HEK293T (cell line): ENCODE results near the gene CAD.
"Not testable (repeated sequence)": the region's sequence is repeated elsewhere in the genome, so short reads cannot be mapped to it uniquely, and the experiment has no call there.

Source experiments
- CTCF ChIA-PET: fragments of 350-600 bp; formaldehyde crosslinking; extraction: SDS; loops from one replicate; lab custom pipeline; 2021; ENCODE audit warnings: antibody characterized with exemption, inconsistent platforms; lab: Yijun Ruan, JAX
- POLR2A ChIA-PET: fragments of 350-600 bp; formaldehyde crosslinking; extraction: SDS; loops from one replicate; lab custom pipeline; 2020; ENCODE audit warnings: antibody characterized with exemption, inconsistent platforms; lab: Yijun Ruan, JAX
- DNase-seq: peaks from one replicate; pipeline ENCODE4 v3.0.0; 2012; ENCODE audit warnings: mixed read lengths; ENCODE audit errors: extremely low spot score
- ARNT ChIP-seq: fragments of 450-650 bp; IDR thresholded peaks from 2 replicates; pipeline ENCODE4 v1.6.1; 2017; ENCODE audit warnings: mild to moderate bottlenecking
- BHLHE40 ChIP-seq: fragments of 450-650 bp; IDR thresholded peaks from 2 replicates; pipeline ENCODE4 v1.6.1; 2016; ENCODE audit warnings: mild to moderate bottlenecking, moderate library complexity, borderline replicate concordance
- CTBP1 ChIP-seq: fragments of 450-650 bp; IDR thresholded peaks from 2 replicates; pipeline ENCODE4 v1.6.1; 2016; ENCODE audit warnings: borderline replicate concordance
- ELF4 ChIP-seq: fragments of 450-650 bp; IDR thresholded peaks from 2 replicates; pipeline ENCODE4 v1.6.1; 2017; ENCODE audit warnings: antibody characterized with exemption
- FOXA1 ChIP-seq: fragments of 450-650 bp; IDR thresholded peaks from 2 replicates; pipeline ENCODE4 v1.6.1; 2016; ENCODE audit warnings: mild to moderate bottlenecking
- FOXK2 ChIP-seq: fragments of 450-650 bp; IDR thresholded peaks from 2 replicates; pipeline ENCODE4 v1.6.1; 2016; ENCODE audit warnings: mild to moderate bottlenecking
- FOXM1 ChIP-seq: fragments of 450-650 bp; IDR thresholded peaks from 2 replicates; pipeline ENCODE4 v1.6.1; 2017; ENCODE audit warnings: mild to moderate bottlenecking, borderline replicate concordance
- HDGF ChIP-seq: fragments of 450-650 bp; IDR thresholded peaks from 2 replicates; pipeline ENCODE4 v1.6.1; 2017; ENCODE audit warnings: antibody characterized with exemption, borderline replicate concordance
- L3MBTL2 ChIP-seq: fragments of 450-650 bp; conservative IDR thresholded peaks from 2 replicates; pipeline ENCODE4 v1.6.1; 2016; ENCODE audit warnings: mild to moderate bottlenecking
- LEF1 ChIP-seq: fragments of 450-650 bp; IDR thresholded peaks from 2 replicates; pipeline ENCODE4 v1.6.1; 2017; ENCODE audit warnings: mild to moderate bottlenecking, borderline replicate concordance
- NFRKB ChIP-seq: fragments of 450-650 bp; IDR thresholded peaks from 2 replicates; pipeline ENCODE4 v1.6.1; 2016; ENCODE audit warnings: mild to moderate bottlenecking, moderate library complexity
- PKNOX1 ChIP-seq: fragments of 450-650 bp; IDR thresholded peaks from 2 replicates; pipeline ENCODE4 v1.6.1; 2016
- SP1 ChIP-seq: fragments of 450-650 bp; IDR thresholded peaks from 2 replicates; pipeline ENCODE4 v1.6.1; 2017
- SUZ12 ChIP-seq: fragments of 450-650 bp; IDR thresholded peaks from 2 replicates; pipeline ENCODE4 v1.6.1; 2016; ENCODE audit warnings: mild to moderate bottlenecking
- TARDBP ChIP-seq: fragments of 450-650 bp; IDR thresholded peaks from 2 replicates; pipeline ENCODE4 v1.6.1; 2016
- ZNF384 ChIP-seq: fragments of 450-650 bp; IDR thresholded peaks from 2 replicates; pipeline ENCODE4 v1.6.1; 2016

The CAD gene

GRCh38 chr2:27217173-27218121, at the start of gene CAD:
CAD (plus strand) TSS chr2:27217369; CDS start chr2:27217552, 183 bp downstream.
- ChIA-PET CTCF (interaction anchor here (0.6 to 0.7 kb wide), 3 partner anchors 11 to 128 kb away, joined by 3 to 4 read pairs (median 3); no protein-coding TSS in a partner anchor), POLR2A (interaction anchor here (0.9 to 1.8 kb wide), 4 partner anchors 12 to 57 kb away, joined by 3 to 5 read pairs (median 4); no protein-coding TSS in a partner anchor)
- peak; percentile 92 for DNase-seq
- TF ChIP-seq FOXA1 (no peak), FOXK2 (no peak), NFRKB (no peak), L3MBTL2 (peak; percentile 94), HDGF (no peak)

GRCh38 chr2:27170581-27171337, 46.4 kb upstream of the CAD start:
- DNase-seq, result no peak
- no peak for TF ChIP-seq FOXA1
- TF ChIP-seq TARDBP, result no peak
- no peak for TF ChIP-seq BHLHE40
- no peak for TF ChIP-seq FOXK2
- no peak for TF ChIP-seq ZNF384
- no peak for TF ChIP-seq CTBP1
- no peak for TF ChIP-seq SUZ12
- no peak for TF ChIP-seq ELF4
- TF ChIP-seq ARNT, result no peak
- no peak for TF ChIP-seq SP1
- no peak for TF ChIP-seq L3MBTL2
- ChIA-PET CTCF (interaction anchor here (0.6 to 1.9 kb wide), 9 partner anchors 8 to 240 kb away, joined by 3 to 9 read pairs (median 4); no protein-coding TSS in a partner anchor), POLR2A (interaction anchor here (1.1 kb wide), 1 partner anchor 250 kb away, joined by 3 read pairs; no protein-coding TSS in a partner anchor)

GRCh38 chr2:27171351-27171848, 45.8 kb upstream of the CAD start:
- DNase-seq, result no peak
- ChIA-PET CTCF (interaction anchor here (0.6 to 1.9 kb wide), 3 partner anchors 11 to 239 kb away, joined by 4 to 9 read pairs (median 4); no protein-coding TSS in a partner anchor), POLR2A (interaction anchor here (1.1 kb wide), 1 partner anchor 250 kb away, joined by 3 read pairs; no protein-coding TSS in a partner anchor)
- TF ChIP-seq ARNT (no peak), CTBP1 (no peak), FOXK2 (no peak), TARDBP (no peak), HDGF (no peak), ELF4 (no peak), ZNF384 (no peak), FOXM1 (no peak), PKNOX1 (no peak), BHLHE40 (no peak), SP1 (no peak), L3MBTL2 (no peak), FOXA1 (no peak), NFRKB (no peak), SUZ12 (no peak), LEF1 (no peak)

GRCh38 chr2:27174638-27175037, 42.5 kb upstream of the CAD start:
- POLR2A ChIA-PET, result interaction anchor here (1.1 kb wide), 1 partner anchor 41 kb away, joined by 3 read pairs; no protein-coding TSS in a partner anchor
- no peak for DNase-seq
- TF ChIP-seq ARNT (no peak), ELF4 (no peak), TARDBP (no peak), CTBP1 (no peak), FOXA1 (no peak), FOXM1 (no peak), L3MBTL2 (no peak)
- CTCF ChIA-PET, result interaction anchor here (0.6 to 1.4 kb wide), 3 partner anchors 16 to 57 kb away, joined by 3 to 8 read pairs (median 3); no protein-coding TSS in a partner anchor

- TF ChIP-seq SP1 (no peak), SUZ12 (no peak), FOXK2 (no peak), FOXM1 (no peak), LEF1 (no peak), PKNOX1 (no peak), CTBP1 (no peak)
- CTCF ChIA-PET, result interaction anchor here (0.9 to 1.4 kb wide), 2 partner anchors 16 to 88 kb away, joined by 3 to 8 read pairs; no protein-coding TSS in a partner anchor
- POLR2A ChIA-PET, result interaction anchor here (1.0 to 1.1 kb wide), 2 partner anchors 10 to 41 kb away, joined by 3 read pairs; no protein-coding TSS in a partner anchor
- no peak for DNase-seq
Observed at GRCh38 chr2:27175330-27175729, 41.8 kb upstream of the CAD start.

- ChIA-PET CTCF (interaction anchor here (0.9 to 1.4 kb wide), 2 partner anchors 16 to 88 kb away, joined by 3 to 8 read pairs; no protein-coding TSS in a partner anchor), POLR2A (interaction anchor here (1.0 kb wide), 1 partner anchor 10 kb away, joined by 3 read pairs; no protein-coding TSS in a partner anchor)
- not testable (repeated sequence) for DNase-seq
Observed at GRCh38 chr2:27175781-27176180, 41.4 kb upstream of the CAD start.
